CD4-positive, alpha-beta T cell (primary cell): ENCODE data around the gene ABCG1. TPM values are rescaled to one million over a fixed set of nuclear protein-coding genes. Genes with fewer than 3 reads are reported as not detected.

Experiments used
- ATAC-seq: fragments of 200-7000 bp; cut with Tn5 transposase; one replicate; pipeline ENCODE4 v1.10.0; 2022; ENCODE audit warnings: mild to moderate bottlenecking; ENCODE audit not compliant: poor library complexity
- CTCF ChIA-PET: fragments of 350-600 bp; sonication (Branson Sonifier 250); formaldehyde crosslinking; loops from one replicate; lab custom pipeline; 2021; ENCODE audit warnings: antibody characterized with exemption, inconsistent platforms; lab: Charles Lee
- POLR2A ChIA-PET: fragments of 350-600 bp; sonication (Branson Sonifier 250); formaldehyde crosslinking; loops from one replicate; lab custom pipeline; 2021; ENCODE audit warnings: antibody characterized with exemption, inconsistent platforms; lab: Charles Lee
- DNase-seq, 14 experiments: peaks; one replicate each; pipeline ENCODE4 v3.0.0-alpha.2; 2013 to 2020; ENCODE audit warnings: mixed read lengths in 2 of 14
- H3K27ac ChIP-seq, 2 donors: one replicate each; pipeline versions ENCODE4 v1.5.1 to v1.7.0; 2013; ENCODE audit warnings: low read length in 2 of 2, low read depth in 1 of 2, mild to moderate bottlenecking in 1 of 2
- H3K27me3 ChIP-seq, 2 experiments: 1 replicate in 1 of 2; 2 replicates in 1 of 2; pipeline versions ENCODE4 v1.6.1 to v1.7.0; 2013; ENCODE audit warnings: low read length in 2 of 2, control low read depth in 1 of 2, mild to moderate bottlenecking in 1 of 2, moderate library complexity in 1 of 2; ENCODE audit not compliant: insufficient read depth in 2 of 2, control insufficient read depth in 1 of 2
- H3K36me3 ChIP-seq: one replicate; pipeline ENCODE4 v1.6.1; 2013; ENCODE audit warnings: low read length, control low read depth; ENCODE audit not compliant: insufficient read depth
- H3K4me1 ChIP-seq: one replicate; pipeline ENCODE4 v1.6.1; 2013; ENCODE audit warnings: low read length, control low read depth; ENCODE audit not compliant: insufficient read depth
- H3K4me3 ChIP-seq: one replicate; pipeline ENCODE4 v1.5.1; 2013; ENCODE audit warnings: mild to moderate bottlenecking, low read length, moderate library complexity
- H3K9me3 ChIP-seq, 2 experiments: 1 replicate in 1 of 2; 2 replicates in 1 of 2; pipeline versions ENCODE4 v1.6.1 to v1.7.0; 2013; ENCODE audit warnings: low read length in 2 of 2, mild to moderate bottlenecking in 2 of 2, control low read depth in 1 of 2, moderate library complexity in 1 of 2; ENCODE audit not compliant: control insufficient read depth in 1 of 2, insufficient read depth in 1 of 2
- H3K27ac Mint-ChIP-seq: one replicate; pipeline ENCODE4 v1.8.0; 2020; ENCODE audit warnings: mixed read lengths
- H3K27me3 Mint-ChIP-seq: one replicate; pipeline ENCODE4 v1.8.0; 2021; ENCODE audit warnings: mixed read lengths
- H3K36me3 Mint-ChIP-seq: one replicate; pipeline ENCODE4 v1.8.0; 2021; ENCODE audit warnings: low read depth, mixed read lengths
- H3K4me1 Mint-ChIP-seq: one replicate; pipeline ENCODE4 v1.8.0; 2021; ENCODE audit warnings: low read depth, mixed read lengths
- H3K4me3 Mint-ChIP-seq: one replicate; pipeline ENCODE4 v1.8.0; 2020; ENCODE audit warnings: mild to moderate bottlenecking, mixed read lengths
- H3K9me3 Mint-ChIP-seq: one replicate; pipeline ENCODE4 v1.8.0; 2020; ENCODE audit warnings: mixed read lengths
- intact Hi-C, 2 experiments: fragments of 100-400 bp; cut with DNase I in 1 of 2; cut with micrococcal nuclease in 1 of 2; formaldehyde crosslinking; loops; one replicate each; pipeline versions ENCODE4 v1.15.1 to v1.9.0; 2023 to 2025; cut with DNase I, micrococcal nuclease
- total RNA-seq, 174 experiments: library from RNA in 2 of 174; stranded (reverse) in 2 of 174; gene quantifications; one replicate each; pipeline ENCODE4 v1.2.3 and lab custom pipeline; 2021 to 2026
- TF ChIP-seq, protein P1 (sequence below): fragments of 200-600 bp; IDR thresholded peaks from one replicate; pipeline ENCODE4 v1.8.0; 2022; ENCODE audit warnings: antibody characterized with exemption, mild to moderate bottlenecking

The ABCG1 gene
- total RNA-seq, 2 experiments from 2014 or later, result 109 to 116 TPM

DNA sequence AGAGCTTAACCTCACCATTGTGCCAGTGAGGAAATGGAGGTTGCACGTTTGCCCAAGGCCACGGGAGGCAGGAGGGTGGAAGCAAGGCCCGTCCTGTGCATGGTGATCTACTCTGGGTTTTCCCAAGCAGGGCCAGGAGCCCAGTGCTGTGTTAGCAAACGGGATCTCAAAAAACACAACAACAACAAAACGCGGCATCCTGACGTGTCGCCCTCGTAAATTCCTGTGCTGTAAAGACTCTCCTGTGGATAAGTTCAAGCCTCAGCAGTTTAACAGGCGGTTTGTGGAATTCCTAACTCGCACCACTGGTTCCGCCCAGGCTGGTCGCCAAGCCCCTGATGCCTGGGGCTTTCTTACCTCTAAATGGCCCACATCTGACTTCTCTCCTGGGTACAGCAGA is 57.1 kb downstream of the ABCG1 start:
- CTCF ChIA-PET, result interaction anchor here (0.8 kb wide), 1 partner anchor 11 kb away, joined by 3 read pairs; no protein-coding TSS in a partner anchor
- intact Hi-C loops, result no loop called here
- no peak for DNase-seq
- Mint-ChIP-seq H3K4me3 (no peak overlapping the region), H3K9me3 (no peaks in the 10 kb centered on the region), H3K36me3 (peaks cover 81% of the 10 kb centered on the region), H3K27me3 (no peaks in the 10 kb centered on the region), H3K27ac (no peak overlapping the region), H3K4me1 (peaks cover 3% of the 10 kb centered on the region)
- peaks cover 61% of the 10 kb centered on the region for H3K36me3 ChIP-seq
- no peaks in the 10 kb centered on the region for H3K27me3 ChIP-seq
- no peak overlapping the region for H3K4me3 ChIP-seq
- no peak overlapping the region for H3K27ac ChIP-seq
- ATAC-seq, result no peak
- no peaks in the 10 kb centered on the region for H3K4me1 ChIP-seq
- H3K9me3 ChIP-seq, result no peaks in the 10 kb centered on the region
- POLR2A ChIA-PET, result no interaction called here
- TF ChIP-seq, protein P1, sequence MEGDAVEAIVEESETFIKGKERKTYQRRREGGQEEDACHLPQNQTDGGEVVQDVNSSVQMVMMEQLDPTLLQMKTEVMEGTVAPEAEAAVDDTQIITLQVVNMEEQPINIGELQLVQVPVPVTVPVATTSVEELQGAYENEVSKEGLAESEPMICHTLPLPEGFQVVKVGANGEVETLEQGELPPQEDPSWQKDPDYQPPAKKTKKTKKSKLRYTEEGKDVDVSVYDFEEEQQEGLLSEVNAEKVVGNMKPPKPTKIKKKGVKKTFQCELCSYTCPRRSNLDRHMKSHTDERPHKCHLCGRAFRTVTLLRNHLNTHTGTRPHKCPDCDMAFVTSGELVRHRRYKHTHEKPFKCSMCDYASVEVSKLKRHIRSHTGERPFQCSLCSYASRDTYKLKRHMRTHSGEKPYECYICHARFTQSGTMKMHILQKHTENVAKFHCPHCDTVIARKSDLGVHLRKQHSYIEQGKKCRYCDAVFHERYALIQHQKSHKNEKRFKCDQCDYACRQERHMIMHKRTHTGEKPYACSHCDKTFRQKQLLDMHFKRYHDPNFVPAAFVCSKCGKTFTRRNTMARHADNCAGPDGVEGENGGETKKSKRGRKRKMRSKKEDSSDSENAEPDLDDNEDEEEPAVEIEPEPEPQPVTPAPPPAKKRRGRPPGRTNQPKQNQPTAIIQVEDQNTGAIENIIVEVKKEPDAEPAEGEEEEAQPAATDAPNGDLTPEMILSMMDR, result no peak

GRCh38 chr21:42276526-42277154 is 57.7 kb downstream of the ABCG1 start:
- no peaks in the 10 kb centered on the region for H3K27me3 ChIP-seq
- ChIA-PET CTCF (interaction anchor here (0.8 kb wide), 1 partner anchor 12 kb away, joined by 3 read pairs; no protein-coding TSS in a partner anchor), POLR2A (no interaction called here)
- H3K4me1 Mint-ChIP-seq, result no peaks in the 10 kb centered on the region
- ATAC-seq (no peak), DNase-seq (no peak)
- peak overlapping the region; percentile 58 for H3K27ac Mint-ChIP-seq
- intact Hi-C loops, result no loop called here
- no peaks in the 10 kb centered on the region for H3K4me1 ChIP-seq
- H3K4me3 Mint-ChIP-seq, result no peak overlapping the region
- H3K9me3 Mint-ChIP-seq, result no peaks in the 10 kb centered on the region
- peaks cover 61% of the 10 kb centered on the region for H3K36me3 ChIP-seq
- no peaks in the 10 kb centered on the region for H3K27me3 Mint-ChIP-seq
- H3K4me3 ChIP-seq, result no peak overlapping the region
- H3K9me3 ChIP-seq, result no peaks in the 10 kb centered on the region
- TF ChIP-seq, protein P1, result no peak
- H3K27ac ChIP-seq, result no peak overlapping the region
- peaks cover 78% of the 10 kb centered on the region for H3K36me3 Mint-ChIP-seq

GRCh38 chr21:42277593-42277992 is 58.7 kb downstream of the ABCG1 start:
- H3K4me1 ChIP-seq, result no peaks in the 10 kb centered on the region
- no peak overlapping the region for H3K27ac ChIP-seq
- ChIA-PET CTCF (no interaction called here), POLR2A (no interaction called here)
- Mint-ChIP-seq H3K36me3 (peaks cover 80% of the 10 kb centered on the region), H3K4me3 (no peak overlapping the region), H3K9me3 (no peaks in the 10 kb centered on the region), H3K27me3 (no peaks in the 10 kb centered on the region), H3K4me1 (no peaks in the 10 kb centered on the region), H3K27ac (peak overlapping the region; percentile 58)
- no peak overlapping the region for H3K4me3 ChIP-seq
- no peaks in the 10 kb centered on the region for H3K27me3 ChIP-seq
- DNase-seq (no peak), ATAC-seq (no peak)
- TF ChIP-seq, protein P1, result no peak
- no peaks in the 10 kb centered on the region for H3K9me3 ChIP-seq
- intact Hi-C loops, result no loop called here
- peaks cover 61% of the 10 kb centered on the region for H3K36me3 ChIP-seq
